Measurements from ENCODE around the gene TMEM174.

Gene TMEM174

DNA sequence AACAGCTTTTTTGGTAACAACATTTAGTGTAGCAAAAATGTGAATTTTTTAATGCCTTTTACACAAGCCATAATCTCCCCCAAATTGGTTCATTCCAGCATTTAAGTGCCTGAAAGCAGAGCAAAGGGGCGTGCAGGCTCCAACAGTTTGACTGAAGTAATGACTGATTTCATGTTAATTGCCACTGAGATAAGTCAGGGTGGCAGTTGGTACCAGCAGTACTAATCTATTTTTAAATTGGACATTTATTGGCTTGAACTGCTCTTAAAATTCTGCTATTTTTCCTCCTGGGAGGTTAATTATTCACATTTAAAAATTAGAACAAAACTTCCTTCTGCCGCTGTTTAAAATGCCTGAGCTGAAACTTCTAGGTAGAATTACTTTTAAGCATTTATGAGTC is 40.2 kb upstream of the TMEM174 start:
- H3K4me3 ChIP-seq (ENCODE audit: low read length) = no peak overlapping the region
- DNase-seq (ENCODE audit: low read depth) = no peak
- TF ChIP-seq, protein P1, sequence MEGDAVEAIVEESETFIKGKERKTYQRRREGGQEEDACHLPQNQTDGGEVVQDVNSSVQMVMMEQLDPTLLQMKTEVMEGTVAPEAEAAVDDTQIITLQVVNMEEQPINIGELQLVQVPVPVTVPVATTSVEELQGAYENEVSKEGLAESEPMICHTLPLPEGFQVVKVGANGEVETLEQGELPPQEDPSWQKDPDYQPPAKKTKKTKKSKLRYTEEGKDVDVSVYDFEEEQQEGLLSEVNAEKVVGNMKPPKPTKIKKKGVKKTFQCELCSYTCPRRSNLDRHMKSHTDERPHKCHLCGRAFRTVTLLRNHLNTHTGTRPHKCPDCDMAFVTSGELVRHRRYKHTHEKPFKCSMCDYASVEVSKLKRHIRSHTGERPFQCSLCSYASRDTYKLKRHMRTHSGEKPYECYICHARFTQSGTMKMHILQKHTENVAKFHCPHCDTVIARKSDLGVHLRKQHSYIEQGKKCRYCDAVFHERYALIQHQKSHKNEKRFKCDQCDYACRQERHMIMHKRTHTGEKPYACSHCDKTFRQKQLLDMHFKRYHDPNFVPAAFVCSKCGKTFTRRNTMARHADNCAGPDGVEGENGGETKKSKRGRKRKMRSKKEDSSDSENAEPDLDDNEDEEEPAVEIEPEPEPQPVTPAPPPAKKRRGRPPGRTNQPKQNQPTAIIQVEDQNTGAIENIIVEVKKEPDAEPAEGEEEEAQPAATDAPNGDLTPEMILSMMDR (conservative IDR thresholded peaks at IDR 0.05; ENCODE audit: low read length) = no peak

GRCh38 chr5:73135021-73135420 is 38.0 kb upstream of the TMEM174 start:
- TF ChIP-seq, protein P1 (conservative IDR thresholded peaks at IDR 0.05; ENCODE audit: low read length) = no peak
- no peak overlapping the region for H3K4me3 ChIP-seq (ENCODE audit: low read length)
- peak; percentile 42 for DNase-seq (ENCODE audit: low read depth)

- no peak overlapping the region for H3K4me3 ChIP-seq (ENCODE audit: low read length)
- TF ChIP-seq, protein P1 (conservative IDR thresholded peaks at IDR 0.05; ENCODE audit: low read length) = peak; percentile 71
- peak; percentile 67 for DNase-seq (ENCODE audit: low read depth)
Observed at GRCh38 chr5:73135429-73136054, 37.5 kb upstream of the TMEM174 start.

GRCh38 chr5:73136055-73136562 is 36.9 kb upstream of the TMEM174 start:
- no peak for DNase-seq (ENCODE audit: low read depth)
- TF ChIP-seq, protein P1 (conservative IDR thresholded peaks at IDR 0.05; ENCODE audit: low read length) = no peak
- no peak overlapping the region for H3K4me3 ChIP-seq (ENCODE audit: low read length)

GRCh38 chr5:73137563-73138530 is 35.1 kb upstream of the TMEM174 start:
- no peak for DNase-seq (ENCODE audit: low read depth)
- TF ChIP-seq, protein P1 (conservative IDR thresholded peaks at IDR 0.05; ENCODE audit: low read length) = no peak
- no peak overlapping the region for H3K4me3 ChIP-seq (ENCODE audit: low read length)

GRCh38 chr5:73139485-73139884 is 33.5 kb upstream of the TMEM174 start:
- no peak for DNase-seq (ENCODE audit: low read depth)
- no peak overlapping the region for H3K4me3 ChIP-seq (ENCODE audit: low read length)
- TF ChIP-seq, protein P1 (conservative IDR thresholded peaks at IDR 0.05; ENCODE audit: low read length) = no peak
